ENCODE measurements around the gene PGBD1.

The PGBD1 gene

GRCh38 chr6:28251661-28252008, 29.7 kb upstream of the PGBD1 start:
- no peaks in the 10 kb centered on the region for H3K4me1 ChIP-seq (ENCODE audit: control insufficient read depth, insufficient read depth, low read length)
- no peaks in the 10 kb centered on the region for H3K9me3 ChIP-seq (ENCODE audit: control insufficient read depth, insufficient read depth, low read length)
- H3K27ac ChIP-seq (ENCODE audit: low read length), result no peak overlapping the region
- whole genome bisulfite sequencing (ENCODE audit: insufficient coverage, insufficient read length), result no CpG with 5 or more reads among the region's 25 CpGs
- no peak for DNase-seq (ENCODE audit: low read depth, low spot score)
- peak overlapping the region; percentile 92 for H3K4me3 ChIP-seq (ENCODE audit: low read length)
- H3K27me3 ChIP-seq (ENCODE audit: control insufficient read depth, insufficient read depth, low read length), result no peaks in the 10 kb centered on the region
- H3K36me3 ChIP-seq (ENCODE audit: control insufficient read depth, insufficient read depth, low read length), result no peaks in the 10 kb centered on the region

- H3K9me3 ChIP-seq (ENCODE audit: control insufficient read depth, insufficient read depth, low read length), result no peaks in the 10 kb centered on the region
- no peak within 1 kb of the TSS for H3K27ac ChIP-seq (ENCODE audit: low read length)
- DNase-seq (ENCODE audit: low read depth, low spot score), result peak; percentile 81
Measured at GRCh38 chr6:28252009-28252975, 29.1 kb upstream of the PGBD1 start, which contains the start of gene ZKSCAN4. TSS of gene ZKSCAN4 (minus strand) at chr6:28252269. CDS start at chr6:28251980, 289 bp downstream.

GRCh38 chr6:28254121-28254519, 27.3 kb upstream of the PGBD1 start:
- no peak overlapping the region for H3K27ac ChIP-seq (ENCODE audit: low read length)
- H3K4me3 ChIP-seq (ENCODE audit: low read length), result no peak overlapping the region
- DNase-seq (ENCODE audit: low read depth, low spot score), result no peak
- H3K4me1 ChIP-seq (ENCODE audit: control insufficient read depth, insufficient read depth, low read length), result no peaks in the 10 kb centered on the region
- H3K27me3 ChIP-seq (ENCODE audit: control insufficient read depth, insufficient read depth, low read length), result no peaks in the 10 kb centered on the region
- no peaks in the 10 kb centered on the region for H3K9me3 ChIP-seq (ENCODE audit: control insufficient read depth, insufficient read depth, low read length)
- H3K36me3 ChIP-seq (ENCODE audit: control insufficient read depth, insufficient read depth, low read length), result no peaks in the 10 kb centered on the region
- no CpG with 5 or more reads among the region's 1 CpG for WGBS (ENCODE audit: insufficient coverage, insufficient read length)

More at GRCh38 chr6:28252009-28252975, 29.1 kb upstream of the PGBD1 start, which contains the start of gene ZKSCAN4:
- Histone ChIP-seq H3K36me3 (ENCODE audit: control insufficient read depth, insufficient read depth, low read length) (no peaks in the 10 kb centered on the region), H3K27me3 (ENCODE audit: control insufficient read depth, insufficient read depth, low read length) (no peaks in the 10 kb centered on the region), H3K4me1 (ENCODE audit: control insufficient read depth, insufficient read depth, low read length) (no peaks in the 10 kb centered on the region), H3K4me3 (ENCODE audit: low read length) (peak within 1 kb of the TSS; percentile 92)
- WGBS (ENCODE audit: insufficient coverage, insufficient read length), result no CpG with 5 or more reads among the region's 14 CpGs

DNA sequence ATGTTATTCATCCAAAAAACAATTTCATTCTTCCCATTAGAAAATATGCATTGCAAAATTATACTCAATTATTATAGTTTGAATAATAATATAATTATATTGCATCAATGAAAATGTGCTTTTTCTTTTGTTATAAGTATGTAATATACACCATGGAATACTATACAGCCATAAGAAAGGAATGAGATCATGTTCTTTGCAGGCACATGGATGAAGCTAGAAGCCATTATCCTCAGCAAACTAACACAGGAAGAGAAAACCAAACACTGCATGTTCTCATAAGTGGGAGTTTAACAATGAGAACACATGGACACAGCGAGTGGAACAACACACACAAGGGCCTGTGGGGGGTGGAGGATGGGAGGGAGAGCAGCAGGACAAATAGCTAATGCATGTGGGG, 24.3 kb upstream of the PGBD1 start:
- H3K27ac ChIP-seq (ENCODE audit: low read length), result no peak overlapping the region
- DNase-seq (ENCODE audit: low read depth, low spot score), result no peak
- no peaks in the 10 kb centered on the region for H3K4me1 ChIP-seq (ENCODE audit: control insufficient read depth, insufficient read depth, low read length)
- WGBS (ENCODE audit: insufficient coverage, insufficient read length), result no CpG with 5 or more reads among the region's 1 CpG
- no peaks in the 10 kb centered on the region for H3K27me3 ChIP-seq (ENCODE audit: control insufficient read depth, insufficient read depth, low read length)
- no peaks in the 10 kb centered on the region for H3K36me3 ChIP-seq (ENCODE audit: control insufficient read depth, insufficient read depth, low read length)
- no peak overlapping the region for H3K4me3 ChIP-seq (ENCODE audit: low read length)
- no peaks in the 10 kb centered on the region for H3K9me3 ChIP-seq (ENCODE audit: control insufficient read depth, insufficient read depth, low read length)

- no peak within 1 kb of the TSS for H3K27ac ChIP-seq (ENCODE audit: low read length)
- H3K27me3 ChIP-seq (ENCODE audit: control insufficient read depth, insufficient read depth, low read length), result no peaks in the 10 kb centered on the region
- no peaks in the 10 kb centered on the region for H3K9me3 ChIP-seq (ENCODE audit: control insufficient read depth, insufficient read depth, low read length)
- 100% methylated on average over 3 of the region's 58 CpGs for WGBS (ENCODE audit: insufficient coverage, insufficient read length)
- H3K4me3 ChIP-seq (ENCODE audit: low read length), result no peak within 1 kb of the TSS
- H3K36me3 ChIP-seq (ENCODE audit: control insufficient read depth, insufficient read depth, low read length), result no peaks in the 10 kb centered on the region
- no peaks in the 10 kb centered on the region for H3K4me1 ChIP-seq (ENCODE audit: control insufficient read depth, insufficient read depth, low read length)
- no peak for DNase-seq (ENCODE audit: low read depth, low spot score)
Measured at GRCh38 chr6:28258877-28259777, 22.2 kb upstream of the PGBD1 start, which contains the start of gene NKAPL. TSS of gene NKAPL (plus strand) at chr6:28259297. CDS start at chr6:28259372, 75 bp downstream.

GRCh38 chr6:28263922-28264321, 17.4 kb upstream of the PGBD1 start:
- H3K36me3 ChIP-seq (ENCODE audit: control insufficient read depth, insufficient read depth, low read length), result no peaks in the 10 kb centered on the region
- no peak overlapping the region for H3K27ac ChIP-seq (ENCODE audit: low read length)
- no peaks in the 10 kb centered on the region for H3K27me3 ChIP-seq (ENCODE audit: control insufficient read depth, insufficient read depth, low read length)
- H3K9me3 ChIP-seq (ENCODE audit: control insufficient read depth, insufficient read depth, low read length), result no peaks in the 10 kb centered on the region
- no peaks in the 10 kb centered on the region for H3K4me1 ChIP-seq (ENCODE audit: control insufficient read depth, insufficient read depth, low read length)
- no peak for DNase-seq (ENCODE audit: low read depth, low spot score)
- no peak overlapping the region for H3K4me3 ChIP-seq (ENCODE audit: low read length)
- WGBS (ENCODE audit: insufficient coverage, insufficient read length), result no CpG with 5 or more reads among the region's 2 CpGs

DNA sequence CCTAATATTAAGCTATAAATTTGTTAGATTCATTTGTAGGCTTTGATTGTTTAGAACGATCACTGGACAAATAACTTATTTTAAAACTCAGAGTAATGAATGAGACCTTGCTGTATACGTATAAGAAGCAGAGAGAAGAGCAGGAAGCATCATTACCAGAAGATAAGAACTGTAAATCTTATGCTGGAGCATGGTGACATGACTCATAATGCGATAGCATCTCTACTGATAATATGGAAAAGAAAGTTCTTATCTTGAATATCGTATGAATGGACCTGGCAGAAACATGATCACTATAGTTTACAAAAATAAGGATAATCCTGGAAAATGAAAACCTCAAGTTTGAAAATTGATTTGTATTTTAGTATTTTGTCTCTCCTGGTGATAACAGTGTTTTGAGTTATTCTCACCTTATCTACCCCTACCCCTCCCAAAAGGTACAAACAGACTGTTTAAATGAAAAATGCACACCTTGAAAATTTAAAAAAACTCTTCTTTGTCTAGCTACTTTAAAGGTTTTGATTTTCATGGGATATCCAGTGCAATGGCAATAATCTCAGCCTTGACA, 16.5 kb upstream of the PGBD1 start:
- Histone ChIP-seq H3K9me3 (ENCODE audit: control insufficient read depth, insufficient read depth, low read length) (no peaks in the 10 kb centered on the region), H3K4me3 (ENCODE audit: low read length) (no peak overlapping the region), H3K27ac (ENCODE audit: low read length) (no peak overlapping the region), H3K4me1 (ENCODE audit: control insufficient read depth, insufficient read depth, low read length) (no peaks in the 10 kb centered on the region), H3K36me3 (ENCODE audit: control insufficient read depth, insufficient read depth, low read length) (no peaks in the 10 kb centered on the region), H3K27me3 (ENCODE audit: control insufficient read depth, insufficient read depth, low read length) (no peaks in the 10 kb centered on the region)
- no CpG with 5 or more reads among the region's 4 CpGs for WGBS (ENCODE audit: insufficient coverage, insufficient read length)
- DNase-seq (ENCODE audit: low read depth, low spot score), result no peak

DNA sequence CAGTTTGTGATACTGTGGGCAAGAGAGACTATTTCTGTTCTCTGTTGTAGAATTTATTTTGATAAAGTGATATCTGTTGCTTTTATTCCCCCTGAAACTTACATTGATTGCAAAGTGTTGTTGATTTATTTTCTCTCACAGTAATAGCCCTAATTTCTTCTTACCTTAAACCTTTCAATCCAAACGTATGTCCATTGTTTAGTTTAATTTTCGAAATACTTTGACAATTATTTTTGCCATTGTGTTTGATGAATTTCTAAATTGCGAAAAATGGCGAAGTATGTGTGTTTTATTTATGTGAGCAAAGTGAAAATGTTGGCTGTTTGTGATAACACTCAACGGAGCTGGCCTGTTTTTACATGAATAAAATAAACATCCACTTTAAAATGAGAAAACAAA, 14.8 kb upstream of the PGBD1 start:
- no peaks in the 10 kb centered on the region for H3K27me3 ChIP-seq (ENCODE audit: control insufficient read depth, insufficient read depth, low read length)
- H3K4me3 ChIP-seq (ENCODE audit: low read length), result peak overlapping the region; percentile 91; the same call in 1 of the 2 replicates
- H3K4me1 ChIP-seq (ENCODE audit: control insufficient read depth, insufficient read depth, low read length), result no peaks in the 10 kb centered on the region
- WGBS (ENCODE audit: insufficient coverage, insufficient read length), result 100% methylated on average over 2 of the region's 5 CpGs
- no peak for DNase-seq (ENCODE audit: low read depth, low spot score)
- no peaks in the 10 kb centered on the region for H3K36me3 ChIP-seq (ENCODE audit: control insufficient read depth, insufficient read depth, low read length)
- H3K9me3 ChIP-seq (ENCODE audit: control insufficient read depth, insufficient read depth, low read length), result no peaks in the 10 kb centered on the region
- no peak overlapping the region for H3K27ac ChIP-seq (ENCODE audit: low read length)

DNA sequence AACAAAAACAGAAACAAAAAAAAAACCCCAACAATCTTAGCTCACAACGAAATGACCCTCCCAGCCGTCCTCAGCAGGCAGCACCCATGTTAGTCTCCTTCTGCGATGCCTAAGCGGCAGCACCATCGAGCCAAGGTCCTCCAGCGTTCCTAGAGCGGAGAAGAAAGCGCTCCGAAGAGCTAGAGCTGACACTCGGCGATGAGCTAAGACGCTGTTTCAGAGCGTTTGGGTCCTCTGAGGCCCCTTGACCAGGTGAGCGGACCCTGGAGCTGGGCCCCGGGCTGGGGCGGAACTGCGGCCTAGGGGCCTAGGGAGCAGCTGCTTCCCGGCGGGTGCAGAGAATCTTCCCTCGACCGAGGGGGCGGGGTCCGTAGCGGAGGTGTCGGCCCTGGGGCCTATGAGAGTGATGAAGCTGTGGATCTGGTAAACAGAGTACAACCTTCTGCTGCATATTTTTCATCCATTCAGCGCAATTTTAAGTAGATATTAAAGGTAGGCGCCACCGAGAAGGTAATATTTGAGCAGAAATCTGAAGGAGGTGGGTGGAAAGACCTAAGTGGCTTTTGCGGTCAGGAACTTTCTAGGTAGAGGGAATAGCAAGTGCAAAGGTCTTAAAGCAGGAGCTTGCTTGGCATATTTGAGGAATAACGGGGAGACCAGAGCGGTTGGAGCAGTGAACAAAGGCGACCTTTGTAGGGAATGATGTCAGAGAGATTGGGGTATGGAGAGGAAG, 14.2 kb upstream of the PGBD1 start, which contains the start of gene ZSCAN26:
ZSCAN26 (plus strand) TSS at position 182 of the 733 bp plus-strand sequence. CDS start 4,777 bp downstream, outside the sequence.
- no peaks in the 10 kb centered on the region for H3K9me3 ChIP-seq (ENCODE audit: control insufficient read depth, insufficient read depth, low read length)
- H3K27ac ChIP-seq (ENCODE audit: low read length), result no peak within 1 kb of the TSS
- no peaks in the 10 kb centered on the region for H3K27me3 ChIP-seq (ENCODE audit: control insufficient read depth, insufficient read depth, low read length)
- no CpG with 5 or more reads among the region's 32 CpGs for WGBS (ENCODE audit: insufficient coverage, insufficient read length)
- H3K36me3 ChIP-seq (ENCODE audit: control insufficient read depth, insufficient read depth, low read length), result peaks cover 2% of the 10 kb centered on the region; the same call in 1 of the 2 replicates
- peak within 1 kb of the TSS; percentile 91; the same call in 1 of the 2 replicates for H3K4me3 ChIP-seq (ENCODE audit: low read length)
- no peaks in the 10 kb centered on the region for H3K4me1 ChIP-seq (ENCODE audit: control insufficient read depth, insufficient read depth, low read length)
- DNase-seq (ENCODE audit: low read depth, low spot score), result peak; percentile 73

Measured in iPS DF 6.9 (cell line).